Measurements from ENCODE around the gene LIMA1. TPM values are rescaled to one million over a fixed set of nuclear protein-coding genes. Genes with fewer than 3 reads are reported as not detected.

LIMA1 gene
- total and polyA plus RNA-seq, 9 of the 15 experiments (the other 6 are each of a cell fraction or from before 2014, with no cell fraction given): 20.2 to 37.8 (median 27.3) TPM

DNA sequence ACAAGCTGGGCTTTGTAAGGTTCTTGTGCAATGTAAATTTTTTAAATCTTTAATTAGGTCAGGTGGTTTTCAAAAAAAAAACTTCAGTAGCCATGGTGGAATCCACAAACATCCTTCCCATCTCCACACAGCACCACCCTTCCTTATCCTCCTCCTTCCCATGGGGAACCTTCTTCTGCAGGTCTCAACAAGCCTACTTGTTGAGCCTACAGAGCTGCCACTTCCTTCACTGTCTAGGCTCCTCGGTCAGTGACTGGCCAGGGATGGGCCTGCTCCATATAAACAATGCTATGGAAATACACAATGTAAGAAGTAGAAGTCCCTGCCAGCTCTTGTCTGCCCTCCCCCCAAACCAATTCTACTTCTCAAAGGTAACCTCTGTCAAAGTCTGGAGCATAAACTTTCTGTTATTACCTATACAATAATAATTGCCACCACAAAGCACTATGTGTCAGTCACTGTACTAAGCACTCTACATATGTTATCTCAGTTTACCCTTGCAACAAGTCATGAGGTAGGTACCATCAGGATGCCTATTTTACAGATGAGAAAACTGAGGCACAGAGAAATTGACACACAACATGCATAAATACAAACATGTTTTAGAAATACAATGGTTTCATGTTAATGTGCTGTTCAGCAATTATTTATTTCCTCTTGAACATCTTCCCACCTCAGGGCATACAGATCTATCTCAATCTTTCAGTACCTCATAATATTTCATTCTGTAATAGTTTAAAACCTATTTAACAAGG is 17.4 kb downstream of the LIMA1 start:
- Histone ChIP-seq H4K20me1 (replicated peaks; ENCODE audit: control insufficient read depth, insufficient read depth, low read length) (no peaks in the 10 kb centered on the region), H3K9ac (ENCODE audit: insufficient read depth in 1 of 2, low read depth in 2 of 2, low read length in 2 of 2) (no peak overlapping the region), H3K4me2 (ENCODE audit: insufficient read depth, low read length) (no peak overlapping the region), H3K4me3 (no peak overlapping the region), H3K27ac (ENCODE audit: extremely low read depth, low read depth, low read length) (no peak overlapping the region), H3K9me3 (replicated peaks; ENCODE audit: control insufficient read depth, insufficient read depth, low read depth, low read length) (no peaks in the 10 kb centered on the region), H3K36me3 (ENCODE audit: control insufficient read depth, insufficient read depth, low read length) (no peaks in the 10 kb centered on the region), H3K9me1 (ENCODE audit: control insufficient read depth, insufficient read depth, low read length) (no peaks in the 10 kb centered on the region), H3K79me2 (ENCODE audit: control insufficient read depth, insufficient read depth, low read length) (no peaks in the 10 kb centered on the region), H3K27me3 (ENCODE audit: control insufficient read depth in 2 of 2, insufficient read depth in 2 of 2, low read length in 2 of 2) (no peaks in the 10 kb centered on the region), H2AFZ (ENCODE audit: low read depth, low read length) (no peak overlapping the region), H3K4me1 (replicated peaks in 1 of 2; ENCODE audit: control insufficient read depth in 2 of 2, insufficient read depth in 2 of 2, low read length in 2 of 2) (peaks cover 2 to 5% of the 10 kb centered on the region in 2 experiments; a peak in 3 of 5 replicates)
- in situ Hi-C loops (cut with MboI): no loop called here
- TF ChIP-seq ZFX (CRISPR knock-in tag; IDR thresholded peaks at IDR 0.05) (no peak), ZC3H4 (CRISPR knock-in tag; IDR thresholded peaks at IDR 0.05; ENCODE audit: borderline replicate concordance) (no peak), RBM25 (IDR thresholded peaks at IDR 0.05; ENCODE audit: low read depth, low read length, severe bottlenecking) (peak; percentile 93), ZBED1 (IDR thresholded peaks at IDR 0.05) (no peak), BCOR (IDR thresholded peaks at IDR 0.05) (peak; percentile 87), KDM1A (IDR thresholded peaks at IDR 0.05) (peak; percentile 60 to 78), ADNP (tag; IDR thresholded peaks at IDR 0.05) (peak; percentile 76), HDAC2 (IDR thresholded peaks at IDR 0.05) (peak; percentile 18; the same call in 1 of the 2 replicates)
- no peak for DNase-seq (ENCODE audit: extremely low read depth in 1 of 4, low spot score in 3 of 4)
- WGBS (ENCODE audit: insufficient coverage, low coverage, missing lambda C conversion rate): 57% methylated on average over 1 of the region's 1 CpG
- ChIA-PET CTCF (ENCODE audit: low intra/inter-chr PET ratio) (no interaction called here), POLR2A (interaction anchor here (1.3 kb wide), 1 partner anchor 13 kb away, joined by 6 read pairs; no protein-coding TSS in a partner anchor)
- intact Hi-C loops (cut with micrococcal nuclease): no loop called here
- ATAC-seq: no peak
- BruUV-seq (replicated peaks): no TSS peak
- no peak for FAIRE-seq
